IPS DF 6.9 (cell line): ENCODE measurements around the gene APOO.
"Not testable (repeated sequence)": the region's sequence is repeated elsewhere in the genome, so short reads cannot be mapped to it uniquely, and the experiment has no call there.

Experiments
- DNase-seq: peaks from one replicate; pipeline ENCODE4 v3.0.0-alpha.2; 2013; ENCODE audit warnings: low read depth, low spot score
- H3K27ac ChIP-seq: one replicate; pipeline ENCODE4 v1.5.1; 2013; ENCODE audit warnings: low read length, control low read depth
- H3K27me3 ChIP-seq: 2 replicates; pipeline ENCODE4 v1.6.1; 2013; ENCODE audit warnings: mild to moderate bottlenecking, low read length; ENCODE audit not compliant: control insufficient read depth, insufficient read depth
- H3K36me3 ChIP-seq: 2 replicates; pipeline ENCODE4 v1.6.1; 2013; ENCODE audit warnings: low read length; ENCODE audit not compliant: control insufficient read depth, insufficient read depth
- H3K4me1 ChIP-seq: 2 replicates; pipeline ENCODE4 v1.6.1; 2013; ENCODE audit warnings: low read length; ENCODE audit not compliant: control insufficient read depth, insufficient read depth
- H3K4me3 ChIP-seq: 2 replicates; pipeline ENCODE4 v1.5.1; 2013; ENCODE audit warnings: mild to moderate bottlenecking, low read length
- H3K9me3 ChIP-seq: 2 replicates; pipeline ENCODE4 v1.6.1; 2013; ENCODE audit warnings: low read length, inconsistent platforms; ENCODE audit not compliant: control insufficient read depth, insufficient read depth
- WGBS: extraction: QIAGEN DNeasy Blood & Tissue Kit; methylation state at CpG from one replicate; pipeline ENCODE4 v1.1.7; 2013; ENCODE audit warnings: mixed read lengths, missing lambda C conversion rate; ENCODE audit not compliant: insufficient read length, insufficient coverage; 5-methylcytosine and 5-hydroxymethylcytosine counted together

Gene APOO

DNA sequence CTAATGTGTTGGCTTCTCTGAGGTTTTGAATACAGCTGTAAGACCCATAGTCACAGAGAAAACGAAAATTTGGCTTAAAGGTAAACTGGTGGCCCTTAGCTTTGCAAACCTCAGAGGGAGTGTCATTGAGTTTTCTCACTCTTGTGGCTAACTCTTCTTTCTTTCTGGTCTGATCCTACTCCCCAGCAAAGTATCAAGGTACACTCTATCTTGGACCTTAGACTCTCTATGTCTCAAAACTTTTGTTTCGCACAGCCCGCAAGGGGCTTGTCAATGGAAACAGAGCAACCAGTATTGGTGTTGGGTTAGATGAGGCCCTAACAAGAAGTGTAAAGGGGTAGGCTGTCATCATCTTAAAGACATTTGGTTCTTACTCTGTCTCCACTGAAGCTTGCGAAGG is 19.8 kb downstream of the APOO start:
- Histone ChIP-seq H3K4me1 (0 out of 2 replicates have a peak, but pooled peaks cover 1% of the 10 kb centered on the region), H3K36me3 (no peaks in the 10 kb centered on the region), H3K4me3 (no peak overlapping the region), H3K9me3 (no peaks in the 10 kb centered on the region), H3K27ac (no peak overlapping the region), H3K27me3 (no peaks in the 10 kb centered on the region)
- no peak for DNase-seq
- WGBS = no CpG with 5 or more reads among the region's 4 CpGs

- H3K4me3 ChIP-seq = no peak overlapping the region
- H3K27me3 ChIP-seq = no peaks in the 10 kb centered on the region
- H3K4me1 ChIP-seq = 0 out of 2 replicates have a peak, but pooled peaks cover 1% of the 10 kb centered on the region
- whole genome bisulfite sequencing = no CpG with 5 or more reads among the region's 6 CpGs
- H3K9me3 ChIP-seq = no peaks in the 10 kb centered on the region
- no peak overlapping the region for H3K27ac ChIP-seq
- no peaks in the 10 kb centered on the region for H3K36me3 ChIP-seq
- DNase-seq = no peak
Observed at GRCh38 chrX:23887451-23887850, 20.3 kb downstream of the APOO start.

- Histone ChIP-seq H3K9me3 (no peaks in the 10 kb centered on the region), H3K4me1 (0 out of 2 replicates have a peak, but pooled peaks cover 1% of the 10 kb centered on the region), H3K27ac (no peak overlapping the region), H3K27me3 (no peaks in the 10 kb centered on the region), H3K36me3 (no peaks in the 10 kb centered on the region), H3K4me3 (no peak overlapping the region)
- no peak for DNase-seq
- no CpG with 5 or more reads among the region's 3 CpGs for WGBS
Observed at GRCh38 chrX:23885803-23886202, 21.9 kb downstream of the APOO start.

GRCh38 chrX:23884427-23885024 is 23.2 kb downstream of the APOO start:
- Histone ChIP-seq H3K4me3 (no peak overlapping the region), H3K27me3 (no peaks in the 10 kb centered on the region), H3K4me1 (0 out of 2 replicates have a peak, but pooled peaks cover 1% of the 10 kb centered on the region), H3K9me3 (no peaks in the 10 kb centered on the region), H3K27ac (no peak overlapping the region), H3K36me3 (no peaks in the 10 kb centered on the region)
- DNase-seq = no peak
- no CpG with 5 or more reads among the region's 4 CpGs for WGBS

GRCh38 chrX:23883737-23884354 is 23.9 kb downstream of the APOO start:
- Histone ChIP-seq H3K27ac (no peak overlapping the region), H3K4me3 (no peak overlapping the region), H3K27me3 (no peaks in the 10 kb centered on the region), H3K36me3 (no peaks in the 10 kb centered on the region), H3K9me3 (no peaks in the 10 kb centered on the region), H3K4me1 (0 out of 2 replicates have a peak, but pooled peaks cover 1% of the 10 kb centered on the region)
- WGBS = no CpG with 5 or more reads among the region's 9 CpGs
- DNase-seq = no peak

GRCh38 chrX:23879380-23880090 is 28.2 kb downstream of the APOO start:
- no peak for DNase-seq
- Histone ChIP-seq H3K9me3 (no peaks in the 10 kb centered on the region), H3K36me3 (no peaks in the 10 kb centered on the region), H3K4me3 (no peak overlapping the region), H3K4me1 (0 out of 2 replicates have a peak, but pooled peaks cover 1% of the 10 kb centered on the region), H3K27ac (no peak overlapping the region), H3K27me3 (no peaks in the 10 kb centered on the region)
- no CpG with 5 or more reads among the region's 2 CpGs for WGBS

GRCh38 chrX:23871905-23872546 is 35.7 kb downstream of the APOO start:
- H3K27ac ChIP-seq = no peak overlapping the region

GRCh38 chrX:23870041-23870440 is 37.7 kb downstream of the APOO start:
- Histone ChIP-seq H3K4me3 (no peak overlapping the region), H3K9me3 (no peaks in the 10 kb centered on the region), H3K4me1 (no peaks in the 10 kb centered on the region), H3K36me3 (no peaks in the 10 kb centered on the region), H3K27me3 (no peaks in the 10 kb centered on the region), H3K27ac (no peak overlapping the region)
- no peak for DNase-seq
- no CpG with 5 or more reads among the region's 2 CpGs for WGBS

More at GRCh38 chrX:23871905-23872546, 35.7 kb downstream of the APOO start:
- H3K36me3 ChIP-seq = no peaks in the 10 kb centered on the region
- no peaks in the 10 kb centered on the region for H3K4me1 ChIP-seq
- H3K9me3 ChIP-seq = no peaks in the 10 kb centered on the region
- DNase-seq = no peak
- no peaks in the 10 kb centered on the region for H3K27me3 ChIP-seq
- H3K4me3 ChIP-seq = no peak overlapping the region
- no CpG with 5 or more reads among the region's 4 CpGs for WGBS

- no peaks in the 10 kb centered on the region for H3K27me3 ChIP-seq
- no CpG with 5 or more reads among the region's 5 CpGs for WGBS
- no peaks in the 10 kb centered on the region for H3K36me3 ChIP-seq
- no peak for DNase-seq
- no peak overlapping the region for H3K4me3 ChIP-seq
- H3K9me3 ChIP-seq = no peaks in the 10 kb centered on the region
- H3K27ac ChIP-seq = no peak overlapping the region
- H3K4me1 ChIP-seq = no peaks in the 10 kb centered on the region
Observed at GRCh38 chrX:23864742-23865326, 42.9 kb downstream of the APOO start.

DNA sequence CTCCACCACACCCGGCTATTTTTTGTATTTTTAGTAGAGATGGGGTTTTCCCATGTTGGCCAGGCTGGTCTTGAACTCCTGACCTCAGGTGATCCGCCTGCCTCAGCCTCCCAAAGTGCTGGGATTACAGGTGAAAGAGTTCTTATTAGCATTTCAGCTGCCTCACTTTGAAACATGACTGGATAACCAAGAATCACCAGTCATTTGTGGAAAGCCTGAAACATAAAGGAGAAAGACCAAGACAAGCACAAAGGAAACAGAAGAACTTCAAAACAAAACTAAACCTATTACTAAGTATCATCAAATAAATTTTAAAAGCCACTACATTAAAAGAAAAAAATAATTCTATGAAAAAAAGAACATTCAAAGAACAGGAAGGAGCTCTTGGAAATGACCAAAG is 45.8 kb downstream of the APOO start:
- not testable (repeated sequence) for H3K27me3 ChIP-seq, H3K27ac ChIP-seq, H3K9me3 ChIP-seq, H3K4me3 ChIP-seq, H3K36me3 ChIP-seq, DNase-seq, H3K4me1 ChIP-seq
- WGBS = no CpG with 5 or more reads among the region's 2 CpGs
